Kidney (tissue), 22 donors: Measurements from ENCODE around the gene SLC36A1. TPM values are rescaled to one million over a fixed set of nuclear protein-coding genes. Genes with fewer than 3 reads are reported as not detected.

ENCODE experiments used
- DNase-seq, 5 donors: peaks; one replicate each; pipeline ENCODE4 v3.0.0-alpha.2; 2013 to 2020
- FAIRE-seq: peaks from 2 replicates; lab custom pipeline; 2012; peaks lifted over from hg19 to GRCh38; lab: Jason Lieb, UNC
- H3K27ac ChIP-seq, 2 donors: one replicate each; pipeline ENCODE4 v1.7.0; 2013; ENCODE audit warnings: low read depth in 2 of 2, low read length in 2 of 2, inconsistent platforms in 1 of 2
- H3K27me3 ChIP-seq: one replicate; pipeline ENCODE4 v1.7.1; 2013; ENCODE audit warnings: low read length, inconsistent platforms; ENCODE audit not compliant: control insufficient read depth, insufficient read depth
- H3K36me3 ChIP-seq, 3 donors: one replicate each; pipeline versions ENCODE4 v1.7.0 to v1.7.1; 2013; ENCODE audit warnings: low read length in 3 of 3, control low read depth in 1 of 3, inconsistent platforms in 1 of 3; ENCODE audit not compliant: insufficient read depth in 3 of 3, control insufficient read depth in 2 of 3
- H3K4me1 ChIP-seq, 3 donors: one replicate each; pipeline versions ENCODE4 v1.7.0 to v1.7.1; 2013; ENCODE audit warnings: low read length in 3 of 3, inconsistent platforms in 1 of 3, low read depth in 1 of 3; ENCODE audit not compliant: control insufficient read depth in 2 of 3, insufficient read depth in 2 of 3
- H3K4me3 ChIP-seq, 3 donors: one replicate each; pipeline versions ENCODE4 v1.7.0 to v1.8.1; 2013; ENCODE audit warnings: low read length in 3 of 3, control low read depth in 1 of 3, inconsistent platforms in 1 of 3
- H3K9ac ChIP-seq, 3 donors: one replicate each; pipeline versions ENCODE4 v1.7.0 to v1.7.1; 2013; ENCODE audit warnings: low read length in 3 of 3, control low read depth in 1 of 3, inconsistent platforms in 1 of 3
- H3K9me3 ChIP-seq, 3 donors: one replicate each; pipeline versions ENCODE4 v1.7.0 to v1.7.1; 2013; ENCODE audit warnings: low read length in 3 of 3, control low read depth in 1 of 3, inconsistent platforms in 1 of 3; ENCODE audit not compliant: control insufficient read depth in 2 of 3, insufficient read depth in 1 of 3
- intact Hi-C: fragments of 100-400 bp; cut with DNase I; formaldehyde crosslinking; loops from one replicate; pipeline ENCODE4 v1.11.1; 2022
- long read RNA-seq, 10 donors: library from polyadenylated mRNA in 1 of 10; unstranded in 1 of 10; transcript quantifications; one replicate each; pipeline ENCODE4 v2.0.0 and lab custom pipeline, GENCODE V29; 2021 to 2026
- polyA plus RNA-seq: library from polyadenylated mRNA; stranded (reverse); fragments of 350-450 nt; fragmentation: Illumina TruSeq; extraction: RNeasy Lipid Tissue Mini Kit (QIAGEN cat#74804); gene quantifications from one replicate; pipeline ENCODE4 v1.2.3, GENCODE V29; 2014; ENCODE audit warnings: low read depth, low replicate concordance; ENCODE audit not compliant: insufficient read depth
- total RNA-seq: library from RNA; stranded (reverse); fragmentation: NEBNext Ultra II Directional; extraction: Animal tissue kit (Norgen Biotek cat#: 25700); gene quantifications from one replicate; pipeline ENCODE4 v1.2.1, GENCODE V29; 2021
- TF ChIP-seq, protein P1 (sequence below): IDR thresholded peaks from 3 replicates; pipeline ENCODE4 v1.5.1; 2012; ENCODE audit warnings: mild to moderate bottlenecking, moderate library complexity, borderline replicate concordance; ENCODE audit not compliant: insufficient read depth; ENCODE audit errors: extremely low read depth
- donor health status: control.
- donor health status: control.
- donor health status: control.
- donor health status: control.
- donor health status: control.
- donor health status: DM: yes; HTN: yes; CAD: no.
- donor health status: Normal renal cell carcinoma (clear cell type).

SLC36A1 gene
- total RNA-seq: 11.0 TPM
- polyA plus RNA-seq: 4.1 TPM
- long read RNA-seq, donor 1: 0 reads
- long read RNA-seq, donor 2: 0 reads
- long read RNA-seq, donor 3: 0 reads
- long read RNA-seq, donor 4, full-length matches to known transcripts: 2 of 2 reads
- long read RNA-seq, donor 4, partial matches to known transcripts: 0 of 2 reads
- long read RNA-seq, donor 4, other reads (novel, unspliced or antisense): 0 of 2 reads
- long read RNA-seq, donor 5: 0 reads
- long read RNA-seq, donor 6: 0 reads
- long read RNA-seq, donor 7: 0 reads
- long read RNA-seq, donor 8, full-length matches to known transcripts: 2 of 2 reads
- long read RNA-seq, donor 8, partial matches to known transcripts: 0 of 2 reads
- long read RNA-seq, donor 8, other reads (novel, unspliced or antisense): 0 of 2 reads
- long read RNA-seq, donor 9: 0 reads
- long read RNA-seq, donor 10: 0 reads

DNA sequence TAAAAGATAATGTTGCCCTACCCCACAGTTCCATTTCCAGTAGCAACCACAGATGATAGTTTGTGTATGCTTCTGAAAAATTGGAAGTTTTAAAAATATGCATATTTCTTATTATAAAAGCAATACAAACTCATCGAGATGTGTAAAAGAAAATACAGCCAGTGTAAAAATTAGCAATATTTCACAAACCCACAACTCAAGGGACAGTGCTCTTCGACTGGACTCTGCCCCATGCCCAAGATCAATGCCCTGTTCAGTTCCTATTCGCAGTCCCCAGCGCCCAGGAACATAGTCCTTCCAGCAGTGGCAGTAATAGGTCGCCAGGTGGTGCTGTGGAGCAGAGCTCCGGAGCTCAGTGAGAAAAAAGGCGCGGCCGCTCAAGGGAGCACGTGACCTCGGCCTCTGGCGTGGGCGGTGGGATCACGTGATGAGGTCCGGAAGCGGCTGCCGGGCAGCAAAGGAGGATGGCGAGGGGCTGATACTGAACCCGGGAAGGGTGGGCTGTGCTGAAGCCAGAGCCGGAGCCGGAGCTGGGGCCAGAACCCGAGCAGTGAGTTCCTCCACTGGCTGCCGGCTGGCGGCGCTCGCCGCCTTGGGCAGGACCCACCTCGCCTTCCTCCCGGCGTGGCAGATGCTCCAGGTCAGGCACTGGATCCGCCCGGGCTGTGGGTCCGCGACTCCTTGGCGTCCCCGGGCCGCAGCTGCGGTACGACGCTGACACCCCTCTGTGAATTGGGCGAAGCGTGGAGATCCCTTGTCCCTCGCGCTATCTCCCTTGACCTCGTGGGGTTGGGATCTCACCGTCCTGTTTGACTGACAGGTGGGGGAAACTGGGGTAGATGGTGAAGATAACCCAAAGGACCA is at the start of gene SLC36A1:
SLC36A1 (plus strand) TSS at position 430 of the 864 bp plus-strand sequence. CDS start 11,190 bp downstream, outside the sequence.
- H3K9me3 ChIP-seq: no peaks in the 10 kb centered on the region
- no peaks in the 10 kb centered on the region for H3K36me3 ChIP-seq
- peak within 1 kb of the TSS; percentile 54 to 94 (median 83) for H3K4me3 ChIP-seq
- peaks cover 0 to 2% (median 0%) of the 10 kb centered on the region in 3 donors for H3K4me1 ChIP-seq
- TF ChIP-seq, protein P1, sequence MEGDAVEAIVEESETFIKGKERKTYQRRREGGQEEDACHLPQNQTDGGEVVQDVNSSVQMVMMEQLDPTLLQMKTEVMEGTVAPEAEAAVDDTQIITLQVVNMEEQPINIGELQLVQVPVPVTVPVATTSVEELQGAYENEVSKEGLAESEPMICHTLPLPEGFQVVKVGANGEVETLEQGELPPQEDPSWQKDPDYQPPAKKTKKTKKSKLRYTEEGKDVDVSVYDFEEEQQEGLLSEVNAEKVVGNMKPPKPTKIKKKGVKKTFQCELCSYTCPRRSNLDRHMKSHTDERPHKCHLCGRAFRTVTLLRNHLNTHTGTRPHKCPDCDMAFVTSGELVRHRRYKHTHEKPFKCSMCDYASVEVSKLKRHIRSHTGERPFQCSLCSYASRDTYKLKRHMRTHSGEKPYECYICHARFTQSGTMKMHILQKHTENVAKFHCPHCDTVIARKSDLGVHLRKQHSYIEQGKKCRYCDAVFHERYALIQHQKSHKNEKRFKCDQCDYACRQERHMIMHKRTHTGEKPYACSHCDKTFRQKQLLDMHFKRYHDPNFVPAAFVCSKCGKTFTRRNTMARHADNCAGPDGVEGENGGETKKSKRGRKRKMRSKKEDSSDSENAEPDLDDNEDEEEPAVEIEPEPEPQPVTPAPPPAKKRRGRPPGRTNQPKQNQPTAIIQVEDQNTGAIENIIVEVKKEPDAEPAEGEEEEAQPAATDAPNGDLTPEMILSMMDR: peak; percentile 98
- no peak within 1 kb of the TSS for H3K27ac ChIP-seq
- peak within 1 kb of the TSS; percentile 38 to 67 (median 57) for H3K9ac ChIP-seq
- DNase-seq (peak; percentile 95 to 98 (median 96)), FAIRE-seq (no peak)
- H3K27me3 ChIP-seq: no peaks in the 10 kb centered on the region
- intact Hi-C loops: no loop called here

DNA sequence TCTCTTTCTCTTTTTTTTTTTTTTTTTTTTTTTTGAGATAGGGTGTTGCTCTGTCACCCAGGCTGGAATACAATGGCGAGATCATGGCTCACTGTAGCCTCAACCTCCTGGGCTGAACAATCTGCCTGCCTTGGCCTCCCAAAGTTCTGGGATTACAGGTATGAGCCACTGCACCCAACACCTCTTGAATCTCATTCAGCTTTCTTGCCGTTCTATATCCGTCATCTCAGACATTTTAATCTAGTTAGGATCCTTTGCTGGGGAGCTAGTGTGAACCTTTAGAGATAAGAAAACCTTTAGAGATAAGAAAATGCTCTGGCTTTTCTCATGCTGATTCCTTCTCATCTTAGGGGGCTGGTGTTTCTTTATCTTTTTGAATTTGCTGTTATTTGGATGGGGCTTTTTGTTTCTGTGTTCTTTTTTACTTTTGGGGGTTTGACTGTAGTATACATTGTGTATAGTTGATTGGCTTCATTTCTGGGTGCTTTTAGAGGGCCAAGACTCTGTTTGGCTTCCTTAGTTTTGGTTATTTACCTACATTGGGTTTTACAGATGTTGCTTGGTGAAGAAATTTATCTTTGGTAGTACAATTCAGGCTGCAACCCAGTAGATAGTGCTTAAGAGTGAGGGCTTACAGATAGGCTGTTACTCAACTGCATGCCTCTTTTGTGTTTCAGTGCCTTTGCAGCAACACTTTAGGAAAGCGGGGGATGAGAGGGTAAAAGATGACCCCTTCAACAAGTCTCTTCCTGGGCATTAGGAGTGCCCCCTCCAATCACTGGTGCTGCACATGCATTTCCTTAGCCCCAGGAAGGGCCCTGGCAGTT is 41.9 kb upstream of the SLC36A1 start:
- H3K9me3 ChIP-seq: no peaks in the 10 kb centered on the region
- TF ChIP-seq, protein P1: no peak
- intact Hi-C loops: no loop called here
- H3K9ac ChIP-seq: no peak overlapping the region
- H3K4me3 ChIP-seq: no peak overlapping the region
- peaks cover 0 to 8% (median 5%) of the 10 kb centered on the region in 3 donors for H3K4me1 ChIP-seq
- H3K27ac ChIP-seq: no peak overlapping the region
- FAIRE-seq (no peak), DNase-seq (no peak)
- no peaks in the 10 kb centered on the region for H3K27me3 ChIP-seq
- no peaks in the 10 kb centered on the region for H3K36me3 ChIP-seq

DNA sequence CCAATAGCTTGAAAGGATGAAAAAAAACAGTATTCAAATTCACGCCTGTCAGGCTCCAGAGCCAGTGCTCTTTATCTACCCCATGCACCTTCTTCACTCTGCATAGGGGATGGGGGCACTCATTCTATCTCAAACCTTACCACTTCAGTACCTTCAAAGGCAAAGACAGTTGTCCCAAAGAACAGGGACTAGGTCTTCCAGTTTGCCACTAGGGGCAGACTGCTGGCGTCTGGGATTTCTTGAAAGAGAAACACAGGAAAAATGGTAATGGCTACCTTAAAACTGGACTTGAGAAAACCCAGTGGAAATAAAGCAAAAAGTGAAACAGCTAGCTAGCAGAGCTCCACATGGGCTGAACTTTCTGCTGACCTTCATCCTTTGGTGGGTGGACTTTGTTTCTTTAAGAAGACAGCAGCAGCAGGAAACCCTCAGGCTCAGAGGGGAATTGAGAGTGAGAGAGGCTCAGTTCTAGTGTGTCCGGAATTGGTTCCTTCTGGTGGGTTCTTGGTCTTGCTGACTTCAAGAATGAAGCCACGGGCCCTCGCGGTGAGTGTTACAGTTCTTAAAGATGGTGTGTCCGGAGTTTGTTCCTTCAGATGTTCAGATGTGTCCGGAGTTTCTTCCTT is 41.0 kb upstream of the SLC36A1 start:
- Histone ChIP-seq H3K9me3 (no peaks in the 10 kb centered on the region), H3K9ac (no peak overlapping the region), H3K36me3 (no peaks in the 10 kb centered on the region), H3K27ac (no peak overlapping the region), H3K4me3 (peak overlapping the region in 1 of 3 donors; percentile 35), H3K4me1 (peaks cover 0 to 8% (median 5%) of the 10 kb centered on the region in 3 donors), H3K27me3 (no peaks in the 10 kb centered on the region)
- no peak for FAIRE-seq
- DNase-seq: peak in 2 of 5 donors; percentile 5 to 25
- intact Hi-C loops: no loop called here
- TF ChIP-seq, protein P1: peak; percentile 16
